PC-3 (cell line): Measurements from ENCODE around the gene MAP3K20. TPM values are rescaled to one million over a fixed set of nuclear protein-coding genes. Genes with fewer than 3 reads are reported as not detected.

Experiments
- ATAC-seq: fragments of 200-7000 bp; cut with Tn5 transposase; 2 replicates; pipeline ENCODE4 v1.9.1; 2020; ENCODE audit warnings: mild to moderate bottlenecking, moderate library complexity
- BruUV-seq: library from RNA; stranded (reverse); fragments of 400-500 nt; replicated peaks from 2 replicates; lab custom pipeline; 2021; lab: Mats Ljungman, UMichigan
- CTCF ChIA-PET: fragments of 300-600 bp; sonication (Branson Sonifier 250); formaldehyde crosslinking; loops from one replicate; lab custom pipeline; 2022; ENCODE audit warnings: antibody characterized with exemption; lab: Charles Lee
- POLR2A ChIA-PET: fragments of 300-600 bp; sonication (Branson Sonifier 250); formaldehyde crosslinking; loops from one replicate; lab custom pipeline; 2022; ENCODE audit warnings: antibody characterized with exemption; ENCODE audit not compliant: unreplicated experiment; lab: Charles Lee
- DNase-seq: peaks from one replicate; pipeline ENCODE4 v3.0.0-alpha.2; 2015
- H2AFZ ChIP-seq: fragments of 300-600 bp; sonication (generic); 2 replicates; pipeline ENCODE4 v1.6.0; 2016; ENCODE audit warnings: antibody characterized with exemption, low read length
- H3F3A ChIP-seq: fragments of 300-600 bp; sonication (generic); one replicate; pipeline ENCODE4 v1.6.0; 2017; ENCODE audit warnings: antibody characterized with exemption, low read length, control low read depth, mild to moderate bottlenecking; ENCODE audit not compliant: unreplicated experiment
- H3K27ac ChIP-seq: fragments of 300-600 bp; sonication (generic); 2 replicates; pipeline ENCODE4 v1.5.1; 2016; ENCODE audit warnings: mild to moderate bottlenecking, low read length
- H3K27me3 ChIP-seq: fragments of 300-600 bp; sonication (generic); 2 replicates; pipeline ENCODE4 v1.6.1; 2016; ENCODE audit warnings: low read length, mixed read lengths
- H3K36me3 ChIP-seq: fragments of 300-600 bp; sonication (generic); 2 replicates; pipeline ENCODE4 v1.6.1; 2016; ENCODE audit warnings: low read depth, mixed run types, low read length, mixed read lengths
- H3K4me1 ChIP-seq: fragments of 300-600 bp; sonication (generic); 2 replicates; pipeline ENCODE4 v1.5.1; 2016; ENCODE audit warnings: low read length; ENCODE audit not compliant: insufficient read depth
- H3K4me2 ChIP-seq: fragments of 300-600 bp; sonication (generic); 2 replicates; pipeline ENCODE4 v1.6.0; 2016; ENCODE audit warnings: low read length
- H3K4me3 ChIP-seq: fragments of 300-600 bp; sonication (generic); 2 replicates; pipeline ENCODE4 v1.5.1; 2016; ENCODE audit warnings: mild to moderate bottlenecking, low read length, mixed read lengths
- H3K79me2 ChIP-seq: fragments of 300-600 bp; sonication (generic); 2 replicates; pipeline ENCODE4 v1.6.1; 2017; ENCODE audit warnings: low read length, mixed read lengths
- H3K9ac ChIP-seq: fragments of 300-600 bp; sonication (generic); 2 replicates; pipeline ENCODE4 v1.6.0; 2016; ENCODE audit warnings: mild to moderate bottlenecking, low read length
- H3K9me2 ChIP-seq: fragments of 300-600 bp; sonication (generic); replicated peaks from 2 replicates; pipeline ENCODE4 v1.6.1; 2016; ENCODE audit warnings: mixed run types, low read length, mixed read lengths
- H3K9me3 ChIP-seq: fragments of 300-600 bp; sonication (generic); 2 replicates; pipeline ENCODE4 v1.6.1; 2016; ENCODE audit warnings: low read length, mixed read lengths
- H4K20me1 ChIP-seq: fragments of 300-600 bp; sonication (generic); 2 replicates; pipeline ENCODE4 v1.6.1; 2016; ENCODE audit warnings: low read length, mixed read lengths
- EZH2 ChIP-seq: fragments of 300-600 bp; sonication (generic); IDR thresholded peaks from one replicate; pipeline ENCODE4 v1.6.1; 2017; ENCODE audit warnings: antibody characterized with exemption, mild to moderate bottlenecking, low read length; ENCODE audit not compliant: unreplicated experiment
- EZH2phosphoT487 ChIP-seq: fragments of 300-600 bp; sonication (generic); IDR thresholded peaks from 2 replicates; pipeline ENCODE4 v1.6.1; 2018; ENCODE audit warnings: mild to moderate bottlenecking, antibody characterized with exemption, low read length, borderline replicate concordance
- intact Hi-C: fragments of 100-400 bp; cut with micrococcal nuclease; formaldehyde crosslinking; loops from 2 replicates; pipeline ENCODE4 v1.9.0; 2023
- total RNA-seq: library from RNA; depleted of rRNA; stranded (reverse); fragments of >200 nt; gene quantifications from 2 replicates; pipeline ENCODE4 v1.2.3, GENCODE V29; 2014
- TF ChIP-seq, protein P1 (sequence below): fragments of 300-600 bp; sonication (generic); conservative IDR thresholded peaks from 2 replicates; pipeline ENCODE4 v1.5.1; 2017; ENCODE audit warnings: antibody characterized with exemption, low read depth, mild to moderate bottlenecking, low read length

MAP3K20 gene
- total RNA-seq, 1 experiment from 2014 or later = 29.8 TPM

DNA sequence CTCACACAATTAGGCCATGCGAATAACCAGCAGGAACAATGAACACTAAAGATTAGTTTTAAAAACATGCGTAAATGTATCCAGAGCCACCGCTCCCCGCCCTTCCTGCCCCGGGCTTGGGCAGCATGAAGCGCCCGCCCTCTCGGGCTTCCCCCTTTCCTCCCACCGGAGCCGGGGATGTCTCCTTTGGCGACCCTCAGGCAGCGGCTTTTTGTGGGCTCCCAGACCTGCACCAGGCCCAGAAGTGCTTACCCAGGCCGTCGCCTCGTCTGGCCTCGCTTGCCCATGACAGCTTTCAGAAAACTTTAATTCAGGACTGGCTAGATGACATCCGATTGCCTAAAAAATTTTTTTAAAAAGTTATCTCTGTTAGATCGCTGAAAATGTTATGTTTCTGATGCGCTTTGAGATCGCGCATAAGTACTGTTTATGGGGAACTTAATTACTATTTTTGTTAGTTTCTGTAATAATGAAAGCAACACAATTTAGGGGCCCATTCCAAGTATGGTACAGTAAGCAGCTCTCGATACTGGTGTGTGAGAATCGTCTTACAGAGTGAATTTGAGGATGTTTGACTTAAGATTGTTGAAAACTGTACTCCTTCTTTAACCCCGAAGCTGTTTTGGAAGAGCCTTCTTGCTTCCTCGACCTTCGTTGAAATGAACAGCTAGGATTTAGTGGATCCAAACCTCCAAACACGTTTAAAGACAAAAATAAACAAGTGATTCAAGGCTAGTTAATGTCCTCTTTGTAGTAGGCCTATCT lies 1.1 kb downstream of the MAP3K20 start:
- H3K79me2 ChIP-seq = peaks cover 49% of the 10 kb centered on the region
- H3K27me3 ChIP-seq = no peaks in the 10 kb centered on the region
- ATAC-seq = peak; percentile 4
- H3K9ac ChIP-seq = peak overlapping the region; percentile 95
- DNase-seq = peak; percentile 39
- no peaks in the 10 kb centered on the region for H3K9me3 ChIP-seq
- no peaks in the 10 kb centered on the region for H3K9me2 ChIP-seq
- POLR2A ChIA-PET = interaction anchor here (0.6 kb wide), 1 partner anchor 83 kb away, joined by 4 read pairs; no protein-coding TSS in a partner anchor
- intact Hi-C loops = no loop called here
- H3K4me1 ChIP-seq = peaks cover 38% of the 10 kb centered on the region
- H3F3A ChIP-seq = peaks cover 6% of the 10 kb centered on the region
- H4K20me1 ChIP-seq = no peaks in the 10 kb centered on the region; the same call in 1 of the 2 replicates
- peak overlapping the region; percentile 64 for H2AFZ ChIP-seq
- peak overlapping the region; percentile 90 for H3K4me3 ChIP-seq
- CTCF ChIA-PET = no interaction called here
- H3K27ac ChIP-seq = peak overlapping the region; percentile 86
- BruUV-seq = TSS peak; percentile 54
- H3K36me3 ChIP-seq = 0 out of 2 replicates have a peak, but pooled peaks cover 4% of the 10 kb centered on the region
- TF ChIP-seq, protein P1, sequence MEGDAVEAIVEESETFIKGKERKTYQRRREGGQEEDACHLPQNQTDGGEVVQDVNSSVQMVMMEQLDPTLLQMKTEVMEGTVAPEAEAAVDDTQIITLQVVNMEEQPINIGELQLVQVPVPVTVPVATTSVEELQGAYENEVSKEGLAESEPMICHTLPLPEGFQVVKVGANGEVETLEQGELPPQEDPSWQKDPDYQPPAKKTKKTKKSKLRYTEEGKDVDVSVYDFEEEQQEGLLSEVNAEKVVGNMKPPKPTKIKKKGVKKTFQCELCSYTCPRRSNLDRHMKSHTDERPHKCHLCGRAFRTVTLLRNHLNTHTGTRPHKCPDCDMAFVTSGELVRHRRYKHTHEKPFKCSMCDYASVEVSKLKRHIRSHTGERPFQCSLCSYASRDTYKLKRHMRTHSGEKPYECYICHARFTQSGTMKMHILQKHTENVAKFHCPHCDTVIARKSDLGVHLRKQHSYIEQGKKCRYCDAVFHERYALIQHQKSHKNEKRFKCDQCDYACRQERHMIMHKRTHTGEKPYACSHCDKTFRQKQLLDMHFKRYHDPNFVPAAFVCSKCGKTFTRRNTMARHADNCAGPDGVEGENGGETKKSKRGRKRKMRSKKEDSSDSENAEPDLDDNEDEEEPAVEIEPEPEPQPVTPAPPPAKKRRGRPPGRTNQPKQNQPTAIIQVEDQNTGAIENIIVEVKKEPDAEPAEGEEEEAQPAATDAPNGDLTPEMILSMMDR = no peak
- TF ChIP-seq EZH2phosphoT487 = no peak
- TF ChIP-seq EZH2 = no peak
- H3K4me2 ChIP-seq = peak overlapping the region; percentile 89

DNA sequence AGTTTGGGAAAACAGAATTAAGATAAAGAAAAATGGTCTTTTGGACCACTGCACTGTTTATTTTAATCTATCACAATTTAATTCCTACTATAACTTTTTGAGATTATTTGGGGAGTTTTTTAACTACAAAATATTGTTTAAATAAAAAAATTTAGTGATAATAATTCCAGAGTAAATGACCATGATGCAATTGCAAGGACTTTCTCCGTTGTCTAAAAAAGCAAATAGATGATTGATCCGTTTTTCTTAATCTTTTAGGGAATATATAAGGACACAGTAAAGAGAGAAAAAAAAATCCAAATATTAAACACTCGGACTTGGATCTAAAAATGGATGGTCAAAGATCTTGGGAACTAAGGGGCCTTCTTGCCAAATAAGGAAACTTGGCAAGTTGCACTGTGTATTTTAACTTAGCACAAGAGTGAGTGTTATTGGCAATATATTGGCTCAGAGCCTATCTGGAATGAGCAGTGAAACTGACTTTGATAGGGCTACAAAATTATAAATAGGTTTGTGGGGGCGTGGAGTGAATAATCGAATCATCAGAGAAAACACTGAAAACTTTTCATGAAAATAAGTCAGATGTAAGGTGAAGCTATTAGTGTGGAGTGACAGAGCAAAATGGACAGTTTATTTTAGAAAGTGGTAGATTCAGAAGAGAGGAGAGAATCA lies 2.0 kb downstream of the MAP3K20 start:
- H3K27me3 ChIP-seq = no peaks in the 10 kb centered on the region
- no peaks in the 10 kb centered on the region; the same call in 1 of the 2 replicates for H4K20me1 ChIP-seq
- H3K4me3 ChIP-seq = peak overlapping the region; percentile 90
- ChIA-PET CTCF (no interaction called here), POLR2A (interaction anchor here (0.6 kb wide), 1 partner anchor 82 kb away, joined by 4 read pairs; no protein-coding TSS in a partner anchor)
- no peak overlapping the region for H2AFZ ChIP-seq
- ATAC-seq (no peak), DNase-seq (peak; percentile 39)
- H3F3A ChIP-seq = peaks cover 6% of the 10 kb centered on the region
- H3K9ac ChIP-seq = peak overlapping the region; percentile 95
- TF ChIP-seq EZH2 = no peak
- TF ChIP-seq EZH2phosphoT487 = no peak
- TF ChIP-seq, protein P1 = no peak
- H3K9me3 ChIP-seq = no peaks in the 10 kb centered on the region
- H3K27ac ChIP-seq = peak overlapping the region; percentile 86
- H3K79me2 ChIP-seq = peaks cover 58% of the 10 kb centered on the region
- peaks cover 38% of the 10 kb centered on the region for H3K4me1 ChIP-seq
- intact Hi-C loops = no loop called here
- peak overlapping the region; percentile 89 for H3K4me2 ChIP-seq
- H3K9me2 ChIP-seq = no peaks in the 10 kb centered on the region
- H3K36me3 ChIP-seq = peaks cover 10% of the 10 kb centered on the region; the same call in 1 of the 2 replicates
- BruUV-seq = no TSS peak
